ENCODE data around the gene SPAG9. TPM values are rescaled to one million over a fixed set of nuclear protein-coding genes. Genes with fewer than 3 reads are reported as not detected.

The SPAG9 gene
- total RNA-seq, 1 donor: 192 TPM

DNA sequence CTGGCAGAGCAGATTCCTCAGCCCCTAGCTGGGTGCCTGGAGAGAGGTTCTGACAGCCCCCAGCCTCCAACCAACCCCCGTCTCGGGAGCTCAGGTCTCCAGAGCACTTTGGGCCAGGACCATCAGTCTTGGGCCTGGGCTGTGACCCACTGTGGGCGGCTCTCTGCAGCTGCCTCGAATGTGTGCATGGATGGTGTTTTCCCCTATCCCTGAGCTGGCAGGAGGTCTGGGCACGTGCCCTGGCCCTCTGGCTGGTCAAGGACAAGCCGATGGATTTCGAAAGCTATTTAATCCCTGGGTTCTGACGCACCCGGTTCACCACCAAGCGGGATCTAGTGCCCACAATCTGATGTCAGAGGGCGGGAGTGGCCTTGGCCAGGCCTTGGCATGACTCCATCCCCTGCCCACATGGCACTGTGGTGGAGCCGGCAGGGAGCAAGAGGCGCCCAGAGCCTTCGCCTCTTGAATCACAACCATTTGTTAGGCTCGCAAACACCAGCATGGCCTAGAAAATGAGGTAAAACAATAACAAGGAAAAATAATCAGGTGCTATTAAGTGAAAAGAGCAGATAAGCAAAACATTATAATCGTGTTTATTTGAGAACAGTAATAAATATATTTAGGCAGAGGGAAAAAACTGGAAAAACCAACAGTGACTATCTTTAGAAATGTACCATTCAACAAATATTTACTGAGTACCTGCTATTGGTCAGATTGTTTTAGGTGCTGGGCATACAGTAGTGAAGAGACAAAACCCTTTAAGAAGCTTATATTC is 185.3 kb downstream of the SPAG9 start:
- H3K4me2 ChIP-seq (ENCODE audit: insufficient read depth, low read length): no peak overlapping the region
- peak overlapping the region; percentile 42 for H3K27ac ChIP-seq (ENCODE audit: low read depth, low read length)
- no peaks in the 10 kb centered on the region for H3K27me3 ChIP-seq (ENCODE audit: insufficient read depth, low read length)
- no peaks in the 10 kb centered on the region for H3K9me3 ChIP-seq (ENCODE audit: low read depth, low read length)
- no peaks in the 10 kb centered on the region for H3K36me3 ChIP-seq (ENCODE audit: insufficient read depth, low read length)
- DNase-seq (ENCODE audit: insufficient read length, low spot score, missing footprints): peak; percentile 92
- no peak overlapping the region for H3K4me3 ChIP-seq (ENCODE audit: insufficient read depth, low read length)
- no peaks in the 10 kb centered on the region for H3K79me2 ChIP-seq (ENCODE audit: insufficient read depth, low read length)
- H2AFZ ChIP-seq (ENCODE audit: low read length): no peak overlapping the region
- H3K4me1 ChIP-seq (ENCODE audit: insufficient read depth, low read length): peaks cover 39% of the 10 kb centered on the region
- H4K20me1 ChIP-seq (ENCODE audit: insufficient read depth, low read length): no peaks in the 10 kb centered on the region
- TF ChIP-seq, protein P1, sequence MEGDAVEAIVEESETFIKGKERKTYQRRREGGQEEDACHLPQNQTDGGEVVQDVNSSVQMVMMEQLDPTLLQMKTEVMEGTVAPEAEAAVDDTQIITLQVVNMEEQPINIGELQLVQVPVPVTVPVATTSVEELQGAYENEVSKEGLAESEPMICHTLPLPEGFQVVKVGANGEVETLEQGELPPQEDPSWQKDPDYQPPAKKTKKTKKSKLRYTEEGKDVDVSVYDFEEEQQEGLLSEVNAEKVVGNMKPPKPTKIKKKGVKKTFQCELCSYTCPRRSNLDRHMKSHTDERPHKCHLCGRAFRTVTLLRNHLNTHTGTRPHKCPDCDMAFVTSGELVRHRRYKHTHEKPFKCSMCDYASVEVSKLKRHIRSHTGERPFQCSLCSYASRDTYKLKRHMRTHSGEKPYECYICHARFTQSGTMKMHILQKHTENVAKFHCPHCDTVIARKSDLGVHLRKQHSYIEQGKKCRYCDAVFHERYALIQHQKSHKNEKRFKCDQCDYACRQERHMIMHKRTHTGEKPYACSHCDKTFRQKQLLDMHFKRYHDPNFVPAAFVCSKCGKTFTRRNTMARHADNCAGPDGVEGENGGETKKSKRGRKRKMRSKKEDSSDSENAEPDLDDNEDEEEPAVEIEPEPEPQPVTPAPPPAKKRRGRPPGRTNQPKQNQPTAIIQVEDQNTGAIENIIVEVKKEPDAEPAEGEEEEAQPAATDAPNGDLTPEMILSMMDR (IDR thresholded peaks at IDR 0.05; ENCODE audit: extremely low read depth, low read depth, low read length): no peak

DNA sequence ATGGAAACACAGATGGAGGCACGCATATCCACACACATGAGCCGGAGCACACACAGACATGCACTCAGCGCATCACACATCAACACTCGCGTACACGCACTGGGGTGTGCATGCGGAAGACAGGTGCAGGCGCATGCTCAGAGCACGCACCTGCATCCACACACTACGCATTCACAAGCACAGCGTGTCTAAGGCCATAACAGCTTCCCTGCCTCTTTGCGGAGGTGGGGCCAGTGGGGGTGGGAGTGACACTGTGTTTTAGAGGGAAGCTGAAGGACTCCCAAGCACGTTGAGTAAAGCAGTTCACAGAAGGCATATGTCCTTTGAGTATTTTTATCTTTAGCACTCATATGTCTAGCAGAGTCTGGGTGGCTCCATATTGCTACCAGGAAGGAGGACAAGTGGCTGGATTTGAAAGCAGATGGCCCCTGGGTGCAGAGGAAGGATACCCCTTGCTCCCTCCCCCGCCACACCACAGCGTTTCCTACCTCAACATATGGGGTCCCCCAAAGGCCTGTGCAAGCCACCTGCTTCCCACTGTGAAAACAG is 185.9 kb downstream of the SPAG9 start:
- no peak overlapping the region for H3K4me2 ChIP-seq (ENCODE audit: insufficient read depth, low read length)
- DNase-seq (ENCODE audit: insufficient read length, low spot score, missing footprints): peak; percentile 79
- H3K79me2 ChIP-seq (ENCODE audit: insufficient read depth, low read length): no peaks in the 10 kb centered on the region
- H3K27ac ChIP-seq (ENCODE audit: low read depth, low read length): peak overlapping the region; percentile 42
- no peaks in the 10 kb centered on the region for H4K20me1 ChIP-seq (ENCODE audit: insufficient read depth, low read length)
- no peak overlapping the region for H3K4me3 ChIP-seq (ENCODE audit: insufficient read depth, low read length)
- H3K9me3 ChIP-seq (ENCODE audit: low read depth, low read length): no peaks in the 10 kb centered on the region
- peaks cover 39% of the 10 kb centered on the region for H3K4me1 ChIP-seq (ENCODE audit: insufficient read depth, low read length)
- H3K27me3 ChIP-seq (ENCODE audit: insufficient read depth, low read length): no peaks in the 10 kb centered on the region
- no peaks in the 10 kb centered on the region for H3K36me3 ChIP-seq (ENCODE audit: insufficient read depth, low read length)
- TF ChIP-seq, protein P1 (IDR thresholded peaks at IDR 0.05; ENCODE audit: extremely low read depth, low read depth, low read length): no peak
- no peak overlapping the region for H2AFZ ChIP-seq (ENCODE audit: low read length)

- Histone ChIP-seq H3K27me3 (ENCODE audit: insufficient read depth, low read length) (no peaks in the 10 kb centered on the region), H4K20me1 (ENCODE audit: insufficient read depth, low read length) (no peaks in the 10 kb centered on the region), H3K9me3 (ENCODE audit: low read depth, low read length) (no peaks in the 10 kb centered on the region), H3K36me3 (ENCODE audit: insufficient read depth, low read length) (no peaks in the 10 kb centered on the region), H3K4me1 (ENCODE audit: insufficient read depth, low read length) (peaks cover 39% of the 10 kb centered on the region), H3K4me3 (ENCODE audit: insufficient read depth, low read length) (no peak overlapping the region), H3K27ac (ENCODE audit: low read depth, low read length) (peak overlapping the region; percentile 85), H2AFZ (ENCODE audit: low read length) (no peak overlapping the region), H3K4me2 (ENCODE audit: insufficient read depth, low read length) (no peak overlapping the region), H3K79me2 (ENCODE audit: insufficient read depth, low read length) (no peaks in the 10 kb centered on the region)
- no peak for DNase-seq (ENCODE audit: insufficient read length, low spot score, missing footprints)
- TF ChIP-seq, protein P1 (IDR thresholded peaks at IDR 0.05; ENCODE audit: extremely low read depth, low read depth, low read length): no peak
Observed at GRCh38 chr17:50934161-50934560, 186.5 kb downstream of the SPAG9 start.

- peak overlapping the region; percentile 97 for H3K27ac ChIP-seq (ENCODE audit: low read depth, low read length)
- peak overlapping the region; percentile 67 for H3K4me3 ChIP-seq (ENCODE audit: insufficient read depth, low read length)
- H3K79me2 ChIP-seq (ENCODE audit: insufficient read depth, low read length): no peaks in the 10 kb centered on the region
- TF ChIP-seq, protein P1 (IDR thresholded peaks at IDR 0.05; ENCODE audit: extremely low read depth, low read depth, low read length): no peak
- peak; percentile 95 for DNase-seq (ENCODE audit: insufficient read length, low spot score, missing footprints)
- H2AFZ ChIP-seq (ENCODE audit: low read length): peak overlapping the region; percentile 86
- H3K4me1 ChIP-seq (ENCODE audit: insufficient read depth, low read length): peaks cover 39% of the 10 kb centered on the region
- H3K36me3 ChIP-seq (ENCODE audit: insufficient read depth, low read length): no peaks in the 10 kb centered on the region
- H3K4me2 ChIP-seq (ENCODE audit: insufficient read depth, low read length): peak overlapping the region; percentile 93
- no peaks in the 10 kb centered on the region for H3K27me3 ChIP-seq (ENCODE audit: insufficient read depth, low read length)
- no peaks in the 10 kb centered on the region for H4K20me1 ChIP-seq (ENCODE audit: insufficient read depth, low read length)
- no peaks in the 10 kb centered on the region for H3K9me3 ChIP-seq (ENCODE audit: low read depth, low read length)
Observed at GRCh38 chr17:50931144-50931908, 189.3 kb downstream of the SPAG9 start.
